IPS DF 19.7 (cell line): Measurements from ENCODE around the gene AGTRAP.

Source experiments
- DNase-seq: peaks from one replicate; pipeline ENCODE4 v3.0.0-alpha.2; 2013; ENCODE audit warnings: low read depth, low spot score

AGTRAP gene

GRCh38 chr1:11761988-11762406 is 26.1 kb downstream of the AGTRAP start, which contains the start of gene C1orf167:
Gene C1orf167 (plus strand): TSS chr1:11762193. CDS start chr1:11764401, 2,208 bp downstream.
- no peak for DNase-seq

DNA sequence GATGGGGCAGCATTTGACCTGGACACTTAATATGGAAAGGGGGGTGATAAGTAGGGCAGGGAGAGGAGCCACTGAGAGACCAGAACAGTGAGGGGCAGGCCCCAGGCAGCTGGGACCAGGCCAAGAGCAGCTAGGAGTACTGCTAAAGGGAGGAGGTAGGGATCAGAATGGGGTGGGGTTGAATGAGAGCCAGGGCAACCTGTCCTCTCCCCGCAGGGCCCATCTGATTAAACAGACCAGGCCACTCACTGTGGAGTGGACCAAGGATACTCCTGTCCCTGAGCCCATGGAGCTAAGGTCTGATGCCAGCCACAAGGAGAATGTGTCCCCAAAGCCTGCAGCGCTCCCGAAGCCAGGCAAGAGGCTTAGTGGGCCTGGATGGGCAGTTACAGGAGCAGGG is 28.2 kb downstream of the AGTRAP start:
- no peak for DNase-seq

DNA sequence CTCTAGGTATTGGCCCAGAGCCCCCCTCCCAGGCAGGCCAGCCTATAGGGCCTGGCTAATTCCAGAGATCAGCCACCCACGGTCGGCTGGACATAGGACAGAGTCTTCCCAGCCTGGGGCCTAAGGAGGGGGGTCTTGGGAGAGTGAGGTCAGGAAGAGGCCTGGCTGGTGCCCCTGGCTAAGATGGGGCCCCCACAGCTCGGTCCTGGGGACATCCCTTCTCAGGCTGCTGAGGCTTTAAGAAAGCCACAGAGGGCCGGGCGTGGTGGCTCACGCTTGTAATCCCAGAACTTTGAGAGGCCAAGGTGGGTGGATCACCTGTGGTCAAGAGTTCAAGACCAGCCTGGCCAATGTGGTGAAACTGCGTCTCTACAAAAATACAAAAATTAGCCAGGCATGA is 28.6 kb downstream of the AGTRAP start:
- no peak for DNase-seq

DNA sequence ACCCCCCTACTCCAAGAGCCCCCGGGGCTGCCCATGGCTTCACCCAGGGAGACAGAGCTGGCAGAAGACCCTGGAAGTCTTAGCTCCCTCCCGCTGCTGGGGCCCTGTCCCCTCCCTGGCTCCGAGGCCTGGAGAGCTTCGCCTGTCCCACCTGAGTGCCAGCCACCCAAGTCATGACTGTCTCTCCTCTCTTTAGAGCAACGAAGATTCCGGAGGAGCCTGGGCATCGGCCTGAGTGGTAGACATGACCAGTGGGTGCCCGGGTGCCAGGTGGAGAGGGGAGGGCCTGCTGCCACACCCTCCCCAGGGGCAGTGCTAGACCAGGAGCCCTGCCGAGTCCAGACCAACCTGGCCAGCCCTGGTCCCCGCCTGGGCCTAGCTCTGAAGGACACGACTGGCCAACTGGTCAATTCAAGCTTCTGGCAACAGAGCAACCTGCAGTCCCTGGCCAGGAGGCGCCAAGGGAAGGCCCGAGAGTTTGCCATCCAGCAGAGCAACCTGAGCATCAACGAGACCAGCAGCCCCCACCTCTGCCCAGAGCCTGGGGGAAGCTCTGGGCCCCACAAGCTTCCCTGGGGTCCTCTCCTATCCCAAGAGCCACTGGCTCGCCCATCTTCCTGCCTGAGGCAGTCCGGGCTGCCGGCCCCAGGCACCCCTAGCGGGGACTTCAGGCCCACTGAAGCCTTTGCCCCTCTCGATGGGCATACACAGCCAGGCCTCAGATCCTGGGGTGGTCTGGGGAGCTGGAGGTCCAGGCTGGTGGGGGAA is 29.9 kb downstream of the AGTRAP start:
- no peak for DNase-seq

GRCh38 chr1:11766429-11766776 is 30.5 kb downstream of the AGTRAP start:
- no peak for DNase-seq

DNA sequence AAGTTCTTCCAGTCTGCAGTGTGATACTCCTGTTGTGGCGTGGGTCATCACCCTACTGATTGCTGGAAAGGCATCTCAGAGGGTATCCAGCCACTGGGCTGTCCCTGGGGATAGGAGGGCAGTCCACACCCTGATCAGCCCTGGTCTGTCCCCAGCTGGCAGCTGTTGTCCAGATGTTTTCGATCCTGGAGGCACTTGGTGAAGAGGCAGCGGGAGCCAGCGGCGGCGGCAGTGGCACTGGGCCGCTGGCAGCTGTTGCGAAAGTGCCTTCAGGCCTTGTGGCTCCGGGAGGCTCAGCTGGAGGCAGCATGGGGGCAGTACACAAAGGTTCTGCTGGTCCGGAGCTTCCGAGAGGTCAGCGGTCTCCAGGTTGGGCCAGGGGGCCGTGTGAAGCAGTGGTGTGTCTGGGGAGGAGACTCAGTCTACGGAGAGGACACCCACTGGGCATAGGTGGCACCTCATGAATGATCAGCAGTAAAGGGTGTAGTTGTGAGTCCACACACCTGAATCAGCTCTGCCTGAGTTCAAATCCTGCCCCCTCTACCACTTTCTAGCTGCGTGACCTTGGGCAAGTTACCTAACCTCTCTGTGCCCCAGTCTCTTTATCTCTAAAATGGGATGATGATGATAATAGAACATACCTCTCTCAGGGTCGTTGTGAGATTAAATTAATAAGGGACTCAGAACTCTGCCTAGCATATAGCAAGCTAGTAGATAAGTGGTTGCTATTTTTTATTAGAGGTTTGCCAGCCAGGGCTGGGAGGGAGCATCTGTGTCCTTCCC is 32.2 kb downstream of the AGTRAP start:
- no peak for DNase-seq

DNA sequence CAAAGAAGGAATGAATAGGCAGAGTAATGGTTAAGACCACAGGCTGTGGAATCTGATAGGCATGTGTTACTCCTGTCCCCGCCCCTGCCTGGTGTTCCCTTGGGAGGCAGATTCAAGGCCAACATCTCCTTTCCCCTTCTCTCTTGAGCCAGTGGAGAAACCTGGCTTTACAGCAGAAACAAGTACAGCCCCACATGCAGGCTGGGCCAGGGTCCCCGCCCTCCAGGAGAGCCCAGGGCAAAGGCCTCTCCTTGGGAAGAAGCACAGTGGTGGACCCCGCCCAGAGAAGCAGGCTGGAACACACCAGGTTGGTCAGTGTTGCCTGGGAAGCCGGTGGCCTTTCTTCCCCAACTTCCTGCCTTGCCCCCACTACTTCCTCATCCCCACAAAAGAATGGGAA is 32.9 kb downstream of the AGTRAP start:
- DNase-seq, result no peak

DNA sequence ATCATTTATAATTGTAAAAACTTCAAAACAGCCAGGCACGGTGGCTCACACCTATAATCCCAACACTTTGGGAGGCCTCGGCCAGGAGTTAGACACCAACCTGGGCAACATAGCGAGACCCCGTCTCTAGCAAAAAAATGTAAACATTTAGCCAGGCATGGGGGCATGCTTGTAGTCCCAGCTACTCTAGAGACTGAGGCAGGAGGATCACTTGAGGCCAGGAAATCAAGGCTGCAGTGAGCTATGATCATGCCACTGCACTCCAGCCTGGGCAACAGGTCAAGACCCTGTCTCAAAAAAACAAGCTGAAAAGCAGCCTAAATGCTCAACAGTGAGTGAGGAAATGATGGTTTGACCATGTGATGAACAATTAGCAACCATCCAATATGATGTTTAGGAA is 33.3 kb downstream of the AGTRAP start:
- no peak for DNase-seq

DNA sequence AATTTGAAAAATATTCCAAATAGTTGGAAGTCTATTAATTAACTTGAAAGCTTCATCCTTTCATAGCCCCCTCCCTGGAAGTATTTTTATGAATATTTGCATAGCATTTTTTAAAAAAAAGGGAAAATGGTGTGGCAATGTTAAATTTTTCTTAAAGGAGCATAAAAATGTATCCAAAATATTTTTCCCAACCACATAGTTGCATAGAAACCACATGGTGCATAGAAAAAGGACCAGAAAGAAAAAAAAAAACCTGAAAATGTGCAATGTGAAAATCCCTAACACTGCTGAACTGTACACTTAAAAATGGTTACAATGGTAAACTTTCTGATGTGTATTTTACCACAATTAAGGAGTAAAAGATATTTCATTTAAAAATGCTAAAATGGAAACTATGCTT is 34.1 kb downstream of the AGTRAP start:
- no peak for DNase-seq

- DNase-seq, result no peak
Measured at GRCh38 chr1:11771481-11772043, 35.6 kb downstream of the AGTRAP start.

GRCh38 chr1:11772458-11772857 is 36.5 kb downstream of the AGTRAP start:
- DNase-seq, result no peak

- no peak for DNase-seq
Measured at GRCh38 chr1:11774753-11775152, 38.8 kb downstream of the AGTRAP start.

- DNase-seq, result no peak
Measured at GRCh38 chr1:11777658-11778322, 41.9 kb downstream of the AGTRAP start.

- DNase-seq, result no peak
Measured at GRCh38 chr1:11778336-11778735, 42.4 kb downstream of the AGTRAP start.

DNA sequence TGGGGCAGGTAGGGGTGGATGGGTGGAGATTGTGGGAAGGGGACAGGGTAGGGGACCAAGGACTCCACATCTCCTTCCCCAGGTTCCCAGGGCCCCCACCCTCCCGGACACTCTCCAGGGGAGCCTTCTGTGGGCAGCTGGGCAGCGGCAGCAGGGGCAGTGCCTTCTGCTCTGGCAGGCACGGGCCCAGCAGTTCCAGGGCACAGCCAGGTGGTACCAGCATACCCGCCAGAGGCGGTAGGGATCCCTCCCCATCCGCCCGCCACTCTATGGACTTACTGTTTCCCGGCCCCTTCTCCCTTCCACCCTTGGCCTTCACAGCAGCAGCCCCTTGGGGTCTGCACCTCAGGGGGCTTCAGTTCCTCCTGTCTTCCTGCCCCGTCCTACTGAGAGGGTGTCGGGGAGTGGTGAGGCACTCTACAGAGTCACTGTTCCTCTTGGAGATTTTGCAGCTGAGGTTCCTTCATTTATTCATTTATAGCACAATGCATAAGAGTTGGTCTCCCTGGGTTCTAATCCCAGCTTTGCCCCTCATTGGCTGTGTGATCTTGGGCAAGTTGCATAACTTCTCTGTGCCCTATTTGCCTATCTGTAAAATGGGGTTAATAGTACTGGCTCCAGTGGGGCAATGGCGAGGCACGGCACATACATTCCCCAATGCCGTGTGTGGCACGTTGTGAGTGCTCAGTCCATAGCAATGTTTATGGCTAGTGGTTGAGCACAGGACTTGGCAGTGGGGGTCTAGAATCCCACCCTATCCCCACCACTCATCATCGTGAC is 43.1 kb downstream of the AGTRAP start:
- no peak for DNase-seq

GRCh38 chr1:11779715-11780379 is 43.9 kb downstream of the AGTRAP start:
- no peak for DNase-seq

DNA sequence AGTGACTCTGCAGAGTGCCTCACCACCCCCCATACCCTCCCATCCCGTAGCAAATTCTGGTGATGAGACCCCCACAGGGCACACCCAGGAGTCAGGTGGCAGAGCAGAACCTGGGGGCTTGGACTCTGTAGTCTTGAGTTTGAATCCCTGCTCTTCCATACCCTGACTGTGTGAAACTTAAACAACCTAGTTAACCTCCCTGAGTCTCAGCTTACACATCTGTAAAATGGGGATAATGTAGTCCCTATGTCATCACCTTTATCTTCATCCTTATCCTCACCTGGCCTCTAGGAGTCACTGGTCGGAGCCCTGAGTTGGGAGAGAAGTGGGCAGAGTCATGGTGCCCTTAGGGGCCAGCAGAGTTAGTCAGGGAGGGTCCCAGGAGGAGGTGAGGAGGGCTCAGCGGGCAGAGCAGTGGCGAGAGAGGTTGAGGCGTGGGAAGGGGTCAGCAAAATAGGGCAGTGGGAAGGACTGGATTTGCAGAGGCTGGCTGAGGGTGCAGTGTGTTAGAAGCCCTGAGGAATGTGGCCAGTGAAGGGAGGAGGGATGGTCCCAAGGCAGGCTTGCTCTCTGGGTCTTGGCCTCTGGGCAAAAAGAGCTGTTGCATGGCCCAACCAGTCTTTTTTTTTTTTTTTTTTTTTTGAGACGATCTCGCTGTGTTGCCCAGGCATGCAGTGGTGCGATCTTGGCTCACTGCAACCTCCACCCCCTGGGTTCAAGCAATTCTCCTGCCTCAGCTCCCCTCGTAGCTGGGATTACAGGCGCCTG is 44.6 kb downstream of the AGTRAP start:
- DNase-seq, result no peak

- DNase-seq, result no peak
Measured at GRCh38 chr1:11781297-11781696, 45.4 kb downstream of the AGTRAP start.

DNA sequence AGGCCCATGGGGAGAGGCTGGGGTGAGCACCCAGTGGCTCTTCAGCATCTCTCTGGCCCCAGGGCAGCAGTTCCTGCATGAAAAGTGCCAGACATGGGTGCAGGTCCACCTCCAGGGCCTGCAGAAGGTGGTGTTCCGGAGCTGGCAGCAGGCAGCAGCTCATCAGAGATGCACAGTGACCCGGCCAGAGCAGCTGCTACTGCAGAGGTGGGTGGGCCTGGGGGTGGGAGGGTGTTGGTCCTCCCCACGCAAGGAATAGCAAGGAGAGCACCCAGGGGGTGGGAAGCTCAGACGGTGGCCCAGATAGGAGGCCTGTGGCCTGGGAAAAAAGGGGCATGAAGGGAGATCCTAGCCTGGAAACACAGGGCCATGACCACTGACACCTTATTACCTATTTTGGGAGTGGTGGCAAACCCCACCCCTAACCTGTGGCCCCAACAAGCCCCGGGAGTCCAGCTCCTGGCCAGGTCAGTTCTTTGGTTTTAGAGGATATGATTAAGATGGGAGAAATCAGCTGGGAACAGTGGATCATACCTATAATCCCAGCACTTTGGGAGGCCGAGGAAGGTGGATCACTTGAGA is 46.3 kb downstream of the AGTRAP start:
- DNase-seq, result no peak

GRCh38 chr1:11783556-11783955 is 47.6 kb downstream of the AGTRAP start:
- no peak for DNase-seq
